Measurements from ENCODE around the gene TCL1A. TPM values are rescaled to one million over a fixed set of nuclear protein-coding genes. Genes with fewer than 3 reads are reported as not detected.

The TCL1A gene
- total and polyA plus RNA-seq, 4 donors: 0.21 to 5.0 (median 1.6) TPM

DNA sequence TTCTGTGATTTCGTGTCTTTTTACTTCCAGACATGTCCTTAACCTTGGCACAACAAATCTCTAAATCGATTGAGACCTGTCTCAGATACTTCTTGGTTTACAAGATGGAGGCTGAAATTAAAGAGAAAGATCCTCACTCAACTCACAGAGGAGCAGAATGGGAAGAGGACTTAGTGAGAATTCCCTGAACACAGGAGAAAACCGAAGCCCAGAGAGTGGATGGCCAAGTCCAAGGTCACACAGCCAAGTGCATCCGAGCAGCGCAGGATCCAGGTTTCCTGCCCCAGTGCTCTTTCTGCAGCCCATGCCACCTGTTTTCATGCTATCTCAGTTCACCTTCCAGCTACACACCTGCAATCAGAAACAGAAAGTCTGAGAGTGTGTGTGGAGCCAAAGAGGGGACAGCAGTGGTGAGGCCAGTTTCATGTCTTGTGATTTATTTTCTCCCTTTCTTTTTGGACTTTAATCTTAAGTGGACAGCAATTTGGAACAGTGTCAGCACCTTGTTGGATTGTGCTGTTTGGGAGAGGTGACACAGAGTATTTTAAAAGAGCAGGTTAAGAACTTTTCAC, 50.6 kb downstream of the TCL1A start:
- no peak overlapping the region for H3K27ac ChIP-seq (ENCODE audit: low read depth in 1 of 2, low read length in 1 of 2)
- 73 to 85% methylated on average over 5 of the region's 5 CpGs for WGBS, 2 donors
- peaks cover 0 to 14% (median 0%) of the 10 kb centered on the region in 5 donors for H3K4me1 ChIP-seq (ENCODE audit: control insufficient read depth in 5 of 5, insufficient read depth in 5 of 5, low read length in 5 of 5)
- H3K36me3 ChIP-seq (ENCODE audit: control insufficient read depth in 4 of 4, insufficient read depth in 4 of 4, low read length in 4 of 4): no peaks in the 10 kb centered on the region
- TF ChIP-seq, protein P1, sequence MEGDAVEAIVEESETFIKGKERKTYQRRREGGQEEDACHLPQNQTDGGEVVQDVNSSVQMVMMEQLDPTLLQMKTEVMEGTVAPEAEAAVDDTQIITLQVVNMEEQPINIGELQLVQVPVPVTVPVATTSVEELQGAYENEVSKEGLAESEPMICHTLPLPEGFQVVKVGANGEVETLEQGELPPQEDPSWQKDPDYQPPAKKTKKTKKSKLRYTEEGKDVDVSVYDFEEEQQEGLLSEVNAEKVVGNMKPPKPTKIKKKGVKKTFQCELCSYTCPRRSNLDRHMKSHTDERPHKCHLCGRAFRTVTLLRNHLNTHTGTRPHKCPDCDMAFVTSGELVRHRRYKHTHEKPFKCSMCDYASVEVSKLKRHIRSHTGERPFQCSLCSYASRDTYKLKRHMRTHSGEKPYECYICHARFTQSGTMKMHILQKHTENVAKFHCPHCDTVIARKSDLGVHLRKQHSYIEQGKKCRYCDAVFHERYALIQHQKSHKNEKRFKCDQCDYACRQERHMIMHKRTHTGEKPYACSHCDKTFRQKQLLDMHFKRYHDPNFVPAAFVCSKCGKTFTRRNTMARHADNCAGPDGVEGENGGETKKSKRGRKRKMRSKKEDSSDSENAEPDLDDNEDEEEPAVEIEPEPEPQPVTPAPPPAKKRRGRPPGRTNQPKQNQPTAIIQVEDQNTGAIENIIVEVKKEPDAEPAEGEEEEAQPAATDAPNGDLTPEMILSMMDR (IDR thresholded peaks at IDR 0.05; ENCODE audit: control extremely low read depth, extremely low read depth): no peak
- no peaks in the 10 kb centered on the region for H3K9me3 ChIP-seq (ENCODE audit: control insufficient read depth in 4 of 4, insufficient read depth in 3 of 4, low read length in 3 of 4)
- no peak overlapping the region for H3K9ac ChIP-seq (ENCODE audit: insufficient read depth in 1 of 2, low read length in 2 of 2)
- no peak overlapping the region for H3K4me3 ChIP-seq
- ATAC-seq (ENCODE audit: insufficient read depth, low FRiP score) (no peak), DNase-seq (no peak)
- H3K27me3 ChIP-seq (ENCODE audit: control insufficient read depth in 3 of 3, insufficient read depth in 3 of 3, low read length in 2 of 3): no peaks in the 10 kb centered on the region

- Histone ChIP-seq H3K27me3 (ENCODE audit: control insufficient read depth in 3 of 3, insufficient read depth in 3 of 3, low read length in 2 of 3) (no peaks in the 10 kb centered on the region), H3K27ac (ENCODE audit: low read depth in 1 of 2, low read length in 1 of 2) (no peak overlapping the region), H3K4me1 (ENCODE audit: control insufficient read depth in 5 of 5, insufficient read depth in 5 of 5, low read length in 5 of 5) (peaks cover 0 to 14% (median 0%) of the 10 kb centered on the region in 5 donors), H3K4me3 (no peak overlapping the region), H3K36me3 (ENCODE audit: control insufficient read depth in 4 of 4, insufficient read depth in 4 of 4, low read length in 4 of 4) (no peaks in the 10 kb centered on the region), H3K9ac (ENCODE audit: insufficient read depth in 1 of 2, low read length in 2 of 2) (no peak overlapping the region), H3K9me3 (ENCODE audit: control insufficient read depth in 4 of 4, insufficient read depth in 3 of 4, low read length in 3 of 4) (no peaks in the 10 kb centered on the region)
- TF ChIP-seq, protein P1 (IDR thresholded peaks at IDR 0.05; ENCODE audit: control extremely low read depth, extremely low read depth): no peak
- no peak for ATAC-seq (ENCODE audit: insufficient read depth, low FRiP score)
- 53 to 59% methylated on average over 4 of the region's 4 CpGs for WGBS, 2 donors
- DNase-seq: peak in 1 of 3 donors; percentile 10
Observed at GRCh38 chr14:95662376-95663186, 51.3 kb downstream of the TCL1A start.

- Histone ChIP-seq H3K27me3 (ENCODE audit: control insufficient read depth in 3 of 3, insufficient read depth in 3 of 3, low read length in 2 of 3) (no peaks in the 10 kb centered on the region), H3K9me3 (ENCODE audit: control insufficient read depth in 4 of 4, insufficient read depth in 3 of 4, low read length in 3 of 4) (no peaks in the 10 kb centered on the region), H3K9ac (ENCODE audit: insufficient read depth in 1 of 2, low read length in 2 of 2) (no peak overlapping the region), H3K36me3 (ENCODE audit: control insufficient read depth in 4 of 4, insufficient read depth in 4 of 4, low read length in 4 of 4) (no peaks in the 10 kb centered on the region), H3K4me3 (no peak overlapping the region), H3K4me1 (ENCODE audit: control insufficient read depth in 5 of 5, insufficient read depth in 5 of 5, low read length in 5 of 5) (peaks cover 0 to 14% (median 0%) of the 10 kb centered on the region in 5 donors), H3K27ac (ENCODE audit: low read depth in 1 of 2, low read length in 1 of 2) (no peak overlapping the region)
- TF ChIP-seq, protein P1 (IDR thresholded peaks at IDR 0.05; ENCODE audit: control extremely low read depth, extremely low read depth): no peak
- peak; percentile 29 to 65 (median 57) for DNase-seq
- 44 to 61% methylated on average over 13 of the region's 13 CpGs for WGBS, 2 donors
- no peak for ATAC-seq (ENCODE audit: insufficient read depth, low FRiP score)
Observed at GRCh38 chr14:95660651-95661515, 53.0 kb downstream of the TCL1A start.

Measured in lung (tissue), 12 donors.